ENCODE measurements around the gene NELFB. TPM values are rescaled to one million over a fixed set of nuclear protein-coding genes. Genes with fewer than 3 reads are reported as not detected.

NELFB gene
- total RNA-seq, 1 donor from 2014 or later = 47.7 TPM

DNA sequence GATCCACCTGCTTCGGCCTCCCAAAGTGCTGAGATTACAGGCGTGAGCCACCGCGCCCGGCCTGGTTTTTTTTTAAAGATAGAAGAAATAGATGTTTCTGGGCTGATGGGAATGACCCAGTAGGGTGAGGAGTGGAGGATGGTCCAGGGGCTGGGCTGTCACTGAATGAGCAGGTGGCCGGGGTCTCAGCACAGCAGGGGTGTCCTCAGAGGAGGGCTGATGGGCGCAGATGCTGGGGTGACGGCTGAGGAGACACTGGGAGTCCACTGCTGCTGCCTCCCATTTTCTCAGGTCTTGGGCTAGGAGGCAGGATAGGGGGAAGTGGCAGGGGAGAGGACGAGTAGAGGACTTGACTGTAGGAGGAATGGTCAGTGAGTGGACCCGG lies 20.1 kb downstream of the NELFB start:
- TF ChIP-seq, protein P1, sequence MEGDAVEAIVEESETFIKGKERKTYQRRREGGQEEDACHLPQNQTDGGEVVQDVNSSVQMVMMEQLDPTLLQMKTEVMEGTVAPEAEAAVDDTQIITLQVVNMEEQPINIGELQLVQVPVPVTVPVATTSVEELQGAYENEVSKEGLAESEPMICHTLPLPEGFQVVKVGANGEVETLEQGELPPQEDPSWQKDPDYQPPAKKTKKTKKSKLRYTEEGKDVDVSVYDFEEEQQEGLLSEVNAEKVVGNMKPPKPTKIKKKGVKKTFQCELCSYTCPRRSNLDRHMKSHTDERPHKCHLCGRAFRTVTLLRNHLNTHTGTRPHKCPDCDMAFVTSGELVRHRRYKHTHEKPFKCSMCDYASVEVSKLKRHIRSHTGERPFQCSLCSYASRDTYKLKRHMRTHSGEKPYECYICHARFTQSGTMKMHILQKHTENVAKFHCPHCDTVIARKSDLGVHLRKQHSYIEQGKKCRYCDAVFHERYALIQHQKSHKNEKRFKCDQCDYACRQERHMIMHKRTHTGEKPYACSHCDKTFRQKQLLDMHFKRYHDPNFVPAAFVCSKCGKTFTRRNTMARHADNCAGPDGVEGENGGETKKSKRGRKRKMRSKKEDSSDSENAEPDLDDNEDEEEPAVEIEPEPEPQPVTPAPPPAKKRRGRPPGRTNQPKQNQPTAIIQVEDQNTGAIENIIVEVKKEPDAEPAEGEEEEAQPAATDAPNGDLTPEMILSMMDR (conservative IDR thresholded peaks at IDR 0.05; ENCODE audit: low read depth, low read length) = no peak
- H3K4me3 ChIP-seq (ENCODE audit: low read depth, low read length) = no peak overlapping the region
- DNase-seq (ENCODE audit: low read depth) = no peak

DNA sequence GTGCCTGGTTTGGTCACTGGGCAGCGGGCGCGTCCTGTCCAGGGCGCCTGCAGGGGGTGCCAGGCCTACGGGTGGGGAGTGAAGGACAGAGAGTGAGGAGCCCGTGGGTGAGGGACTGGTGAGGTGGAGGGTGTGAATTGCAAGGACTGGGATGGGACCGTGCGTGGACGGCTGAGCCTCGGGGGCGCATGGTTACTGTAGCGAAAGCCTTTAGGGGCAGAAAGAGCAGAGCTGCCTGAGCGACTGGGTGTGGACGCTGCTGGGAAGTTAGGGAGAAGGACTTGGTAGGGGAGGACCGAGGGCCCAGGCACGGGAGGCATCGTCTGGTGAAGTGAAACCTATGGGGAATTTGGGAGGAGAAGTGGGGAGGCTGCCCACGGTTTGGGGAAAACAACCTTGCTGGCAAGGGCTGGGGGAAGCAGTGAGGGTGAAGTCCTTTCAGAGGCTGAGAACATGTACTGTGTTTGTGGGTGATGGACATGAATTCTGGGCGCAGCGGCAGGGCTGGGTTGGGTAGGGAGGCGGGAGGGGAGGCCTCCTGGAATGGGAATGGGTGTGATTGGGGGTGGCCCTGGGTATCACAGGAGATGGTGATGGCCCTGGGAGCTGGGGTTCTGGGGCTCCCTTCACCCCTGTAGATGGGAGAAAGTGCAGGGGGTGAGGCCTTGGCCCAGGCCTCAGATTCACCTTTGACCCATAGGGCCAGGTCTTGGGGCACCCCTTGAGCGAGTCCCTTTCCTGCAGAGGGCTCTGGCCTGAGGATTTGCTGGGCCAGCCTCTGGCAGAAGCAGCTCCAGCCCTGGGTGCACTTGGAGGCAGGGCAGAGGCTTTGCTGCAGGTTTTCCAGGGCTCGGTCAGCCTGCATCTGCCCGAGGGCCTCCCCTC lies 20.7 kb downstream of the NELFB start:
- TF ChIP-seq, protein P1 (conservative IDR thresholded peaks at IDR 0.05; ENCODE audit: low read depth, low read length) = no peak
- H3K4me3 ChIP-seq (ENCODE audit: low read depth, low read length) = no peak overlapping the region
- DNase-seq (ENCODE audit: low read depth) = no peak

DNA sequence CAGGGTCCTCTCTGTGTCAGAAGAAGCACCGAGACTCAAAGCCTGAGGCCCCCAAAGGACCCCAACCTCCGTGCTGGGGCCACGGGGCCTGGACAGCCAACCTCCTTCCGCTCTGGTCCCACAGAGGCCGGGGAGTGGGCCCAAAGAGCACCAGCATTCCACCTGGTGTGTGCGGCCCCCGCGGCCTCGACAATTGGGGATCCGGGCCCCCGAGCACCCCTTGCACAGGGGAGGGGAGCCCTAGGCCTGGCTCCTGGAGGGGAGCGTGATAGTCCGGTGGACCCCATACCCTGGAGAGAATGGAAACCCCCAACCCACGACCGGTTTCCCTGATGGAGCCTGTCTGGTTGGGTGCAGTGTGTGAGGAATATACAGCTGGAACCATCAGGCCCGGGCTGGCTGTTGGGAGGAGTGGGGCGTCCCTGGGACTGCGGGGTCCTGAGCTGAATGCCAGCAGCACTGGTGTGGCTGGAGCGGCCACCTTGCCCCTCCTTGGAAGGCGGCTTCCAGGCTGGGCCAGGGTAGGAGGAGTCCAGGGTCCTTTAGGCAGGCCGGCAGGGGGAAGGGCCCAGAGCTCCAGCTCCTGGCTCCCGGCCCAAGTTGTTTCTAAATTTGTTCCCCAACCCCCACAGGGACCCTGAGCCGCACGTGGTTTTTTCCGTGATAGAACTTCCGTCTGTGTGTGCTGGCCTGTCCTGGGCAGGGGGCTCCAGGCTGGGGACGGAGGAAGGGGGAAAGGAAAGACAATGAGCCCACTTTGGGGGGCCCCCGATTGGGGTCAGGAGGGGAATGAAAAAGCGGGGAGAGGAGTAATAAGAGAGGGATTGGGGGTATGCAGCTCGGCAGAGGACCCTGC lies 21.6 kb downstream of the NELFB start:
- TF ChIP-seq, protein P1 (conservative IDR thresholded peaks at IDR 0.05; ENCODE audit: low read depth, low read length) = no peak
- peak overlapping the region; percentile 69 for H3K4me3 ChIP-seq (ENCODE audit: low read depth, low read length)
- DNase-seq (ENCODE audit: low read depth) = no peak

DNA sequence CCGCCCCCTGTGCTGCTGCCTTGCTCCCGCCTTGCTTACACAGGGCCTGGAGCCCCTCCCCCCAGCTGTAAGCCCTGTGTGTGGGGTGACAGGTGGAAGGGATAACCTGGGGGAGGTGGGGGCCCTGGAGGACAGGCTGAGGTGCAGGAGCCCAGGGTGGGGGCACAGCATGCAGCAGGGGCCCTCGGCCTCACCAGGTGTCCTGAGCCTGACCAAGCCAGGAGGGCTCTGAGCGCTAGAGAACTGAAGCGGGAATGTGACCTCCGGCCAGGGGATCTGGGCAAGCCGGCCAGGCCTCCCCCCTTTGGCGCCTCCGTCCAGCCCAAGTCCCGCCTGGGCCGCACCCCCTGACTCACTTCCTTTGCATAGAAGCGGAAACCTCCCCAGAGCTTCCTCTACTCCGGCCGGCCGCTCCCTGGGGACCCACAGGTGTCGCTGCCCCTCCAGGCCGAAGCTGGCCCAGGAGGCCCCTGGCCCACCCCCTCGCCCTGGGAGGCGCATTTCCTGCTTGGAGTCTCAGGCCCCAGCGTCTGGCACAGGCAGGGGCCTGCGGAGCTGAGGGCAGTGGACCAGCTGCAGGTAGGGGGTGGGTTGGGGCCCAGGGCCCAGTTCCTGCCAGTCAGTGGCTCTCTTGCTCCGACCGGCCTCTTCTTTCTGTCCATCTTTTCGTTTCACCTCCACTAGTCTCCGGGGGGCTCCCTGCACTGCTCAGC lies 22.4 kb downstream of the NELFB start, which contains the start of gene TOR4A:
Gene TOR4A, plus strand, starts transcription at position 398 of the 713 bp plus-strand sequence. CDS start 964 bp downstream, outside the sequence.
- peak within 1 kb of the TSS; percentile 69 for H3K4me3 ChIP-seq (ENCODE audit: low read depth, low read length)
- no peak for DNase-seq (ENCODE audit: low read depth)
- TF ChIP-seq, protein P1 (conservative IDR thresholded peaks at IDR 0.05; ENCODE audit: low read depth, low read length) = peak; percentile 42

DNA sequence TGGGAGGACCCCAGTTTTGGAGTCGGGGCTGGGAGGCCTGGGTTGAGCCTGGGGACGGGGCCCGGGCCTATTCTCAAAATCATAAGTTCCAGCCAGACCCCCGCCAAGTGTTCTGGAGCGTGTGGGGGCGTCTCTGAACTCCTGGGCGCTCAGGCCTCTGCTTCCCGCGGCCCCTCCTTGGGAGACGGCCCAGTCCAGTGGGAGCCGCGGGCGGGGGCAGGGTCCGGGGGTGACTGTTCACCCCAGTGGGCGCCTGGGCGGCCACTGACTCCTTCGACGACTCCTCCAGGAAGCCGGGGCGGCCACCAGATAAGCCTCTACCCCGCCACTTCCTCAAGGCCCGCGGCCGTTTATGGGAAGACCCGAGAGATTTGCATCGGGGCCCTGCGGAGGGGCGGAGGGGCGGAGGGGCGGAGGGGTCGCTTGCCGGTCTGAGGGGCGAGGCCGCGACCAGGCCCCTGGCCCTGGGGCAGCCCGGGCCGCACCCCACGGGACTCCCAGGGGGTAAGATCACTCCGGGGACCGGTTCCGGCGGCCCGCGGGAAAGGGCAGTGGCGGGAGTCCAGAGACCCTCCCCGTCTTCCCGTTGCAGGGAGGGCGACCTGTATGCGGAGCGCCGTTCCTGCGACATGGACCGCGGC lies 23.1 kb downstream of the NELFB start:
- no peak for DNase-seq (ENCODE audit: low read depth)
- H3K4me3 ChIP-seq (ENCODE audit: low read depth, low read length) = peak overlapping the region; percentile 69
- TF ChIP-seq, protein P1 (conservative IDR thresholded peaks at IDR 0.05; ENCODE audit: low read depth, low read length) = no peak
